ENCODE data around the gene TMCO2. TPM values are rescaled to one million over a fixed set of nuclear protein-coding genes. Genes with fewer than 3 reads are reported as not detected.

The TMCO2 gene
- total RNA-seq (not detected in 2 replicates), polyA plus RNA-seq (not detected in 2 replicates), polyA minus RNA-seq (not detected in 2 replicates)
- total RNA-seq (2013): not detected

DNA sequence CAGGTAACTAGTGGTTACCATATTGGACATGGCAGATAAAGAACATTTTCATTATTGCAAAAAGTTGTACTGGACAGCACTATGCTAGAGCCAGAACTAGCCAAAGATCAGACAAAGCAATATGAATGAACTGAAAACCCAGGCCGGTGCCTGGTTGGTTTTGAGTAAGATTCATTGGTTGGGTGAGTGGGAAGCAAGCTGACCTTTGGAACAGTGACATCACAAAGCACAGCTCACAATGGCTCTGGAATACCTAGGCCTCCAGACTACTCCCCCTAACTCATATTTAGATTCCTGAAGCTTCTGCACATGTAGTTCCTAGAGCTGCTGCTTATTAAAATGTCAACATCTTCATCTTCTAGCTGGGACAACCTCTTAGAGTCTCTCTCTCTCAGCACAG lies at the start of gene TMCO2:
Gene TMCO2, plus strand, starts transcription at position 283 of the 400 bp plus-strand sequence. Its CDS starts 57 bp downstream, at position 340.
- Histone ChIP-seq H3K9me3 (ENCODE audit: control extremely low read depth in 1 of 3, control insufficient read depth in 2 of 3, insufficient read depth in 1 of 3, low read length in 2 of 3) (no peaks in the 10 kb centered on the region), H3K4me2 (replicated peaks; ENCODE audit: low read depth, low read length, poor library complexity, severe bottlenecking) (no peak within 1 kb of the TSS), H3K79me2 (ENCODE audit: control insufficient read depth, insufficient read depth, low read length) (no peaks in the 10 kb centered on the region), H3K4me1 (ENCODE audit: control insufficient read depth in 2 of 2, insufficient read depth in 2 of 2, low read length in 2 of 2) (no peaks in the 10 kb centered on the region), H3K9ac (ENCODE audit: low read length) (no peak within 1 kb of the TSS), H4K20me1 (ENCODE audit: control insufficient read depth, insufficient read depth, low read length, poor library complexity, severe bottlenecking) (no peaks in the 10 kb centered on the region), H3K27me3 (replicated peaks in 1 of 4; ENCODE audit: control extremely low read depth in 1 of 4, control insufficient read depth in 3 of 4, insufficient read depth in 4 of 4, low read length in 3 of 4) (no peaks in the 10 kb centered on the region), H2AFZ (ENCODE audit: insufficient read depth, low read depth, low read length, poor library complexity, severe bottlenecking) (no peak within 1 kb of the TSS), H3K27ac (ENCODE audit: low read length in 2 of 2) (no peak within 1 kb of the TSS), H3K4me3 (ENCODE audit: control extremely low read depth in 1 of 5, extremely low read depth in 1 of 5, insufficient read depth in 1 of 5, low read depth in 2 of 5, low read length in 4 of 5) (no peak within 1 kb of the TSS), H3K36me3 (replicated peaks in 1 of 2; ENCODE audit: control extremely low read depth in 1 of 2, control insufficient read depth in 1 of 2, extremely low read depth in 1 of 2, insufficient read depth in 2 of 2, low read length in 1 of 2) (no peaks in the 10 kb centered on the region)
- no peaks in the 10 kb centered on the region for H3K4me1 Mint-ChIP-seq
- ChIA-PET CTCF (interaction anchor here (0.7 kb wide), 1 partner anchor 799 kb away, joined by 3 read pairs; no protein-coding TSS in a partner anchor), POLR2A (no interaction called here)
- ATAC-seq (ENCODE audit: low read depth) (no peak), DNase-seq (no peak)
- no peaks in the 10 kb centered on the region for H3K27me3 Mint-ChIP-seq
- WGBS (ENCODE audit: insufficient coverage): no CpG with 5 or more reads among the region's 1 CpG
- TF ChIP-seq, protein P1, sequence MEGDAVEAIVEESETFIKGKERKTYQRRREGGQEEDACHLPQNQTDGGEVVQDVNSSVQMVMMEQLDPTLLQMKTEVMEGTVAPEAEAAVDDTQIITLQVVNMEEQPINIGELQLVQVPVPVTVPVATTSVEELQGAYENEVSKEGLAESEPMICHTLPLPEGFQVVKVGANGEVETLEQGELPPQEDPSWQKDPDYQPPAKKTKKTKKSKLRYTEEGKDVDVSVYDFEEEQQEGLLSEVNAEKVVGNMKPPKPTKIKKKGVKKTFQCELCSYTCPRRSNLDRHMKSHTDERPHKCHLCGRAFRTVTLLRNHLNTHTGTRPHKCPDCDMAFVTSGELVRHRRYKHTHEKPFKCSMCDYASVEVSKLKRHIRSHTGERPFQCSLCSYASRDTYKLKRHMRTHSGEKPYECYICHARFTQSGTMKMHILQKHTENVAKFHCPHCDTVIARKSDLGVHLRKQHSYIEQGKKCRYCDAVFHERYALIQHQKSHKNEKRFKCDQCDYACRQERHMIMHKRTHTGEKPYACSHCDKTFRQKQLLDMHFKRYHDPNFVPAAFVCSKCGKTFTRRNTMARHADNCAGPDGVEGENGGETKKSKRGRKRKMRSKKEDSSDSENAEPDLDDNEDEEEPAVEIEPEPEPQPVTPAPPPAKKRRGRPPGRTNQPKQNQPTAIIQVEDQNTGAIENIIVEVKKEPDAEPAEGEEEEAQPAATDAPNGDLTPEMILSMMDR (IDR thresholded peaks at IDR 0.05): no peak
- TF ChIP-seq EZH2 (IDR thresholded peaks at IDR 0.05; ENCODE audit: borderline replicate concordance, insufficient read depth, low read depth, low read length, poor library complexity, severe bottlenecking): no peak
- intact Hi-C loops (cut with micrococcal nuclease): no loop called here
- no peak within 1 kb of the TSS for H3K4me3 Mint-ChIP-seq
- H3K9me3 Mint-ChIP-seq (ENCODE audit: insufficient read depth): no peaks in the 10 kb centered on the region
- no peak within 1 kb of the TSS for H3K27ac Mint-ChIP-seq

- no peak overlapping the region for H3K27ac ChIP-seq (ENCODE audit: low read length in 2 of 2)
- peaks cover under 1% of the 10 kb centered on the region for H4K20me1 ChIP-seq (ENCODE audit: control insufficient read depth, insufficient read depth, low read length, poor library complexity, severe bottlenecking)
- H3K27ac Mint-ChIP-seq: no peak overlapping the region
- H2AFZ ChIP-seq (ENCODE audit: insufficient read depth, low read depth, low read length, poor library complexity, severe bottlenecking): no peak overlapping the region
- H3K4me3 ChIP-seq (ENCODE audit: control extremely low read depth in 1 of 5, extremely low read depth in 1 of 5, insufficient read depth in 1 of 5, low read depth in 2 of 5, low read length in 4 of 5): no peak overlapping the region
- peaks cover 2 to 25% of the 10 kb centered on the region in 2 experiments for H3K36me3 ChIP-seq (replicated peaks in 1 of 2; ENCODE audit: control extremely low read depth in 1 of 2, control insufficient read depth in 1 of 2, extremely low read depth in 1 of 2, insufficient read depth in 2 of 2, low read length in 1 of 2)
- no peak for DNase-seq
- no peaks in the 10 kb centered on the region for H3K9me3 Mint-ChIP-seq (ENCODE audit: insufficient read depth)
- no peak overlapping the region for H3K9ac ChIP-seq (ENCODE audit: low read length)
- H3K27me3 Mint-ChIP-seq: no peaks in the 10 kb centered on the region
- TF ChIP-seq EZH2 (IDR thresholded peaks at IDR 0.05; ENCODE audit: borderline replicate concordance, insufficient read depth, low read depth, low read length, poor library complexity, severe bottlenecking): no peak
- TF ChIP-seq, protein P1 (IDR thresholded peaks at IDR 0.05): no peak
- H3K4me2 ChIP-seq (replicated peaks; ENCODE audit: low read depth, low read length, poor library complexity, severe bottlenecking): no peak overlapping the region
- CTCF ChIA-PET: interaction anchor here (2.1 to 2.3 kb wide), 3 partner anchors 46 to 139 kb away, joined by 5 to 7 read pairs (median 7); no protein-coding TSS in a partner anchor
- ATAC-seq (ENCODE audit: low read depth): no peak
- no peak overlapping the region for H3K4me3 Mint-ChIP-seq
- peaks cover 3% of the 10 kb centered on the region for H3K4me1 Mint-ChIP-seq
- intact Hi-C loops (cut with micrococcal nuclease): no loop called here
- H3K79me2 ChIP-seq (ENCODE audit: control insufficient read depth, insufficient read depth, low read length): peaks cover 39% of the 10 kb centered on the region
- POLR2A ChIA-PET: no interaction called here
- H3K9me3 ChIP-seq (ENCODE audit: control extremely low read depth in 1 of 3, control insufficient read depth in 2 of 3, insufficient read depth in 1 of 3, low read length in 2 of 3): no peaks in the 10 kb centered on the region
- no peaks in the 10 kb centered on the region for H3K4me1 ChIP-seq (ENCODE audit: control insufficient read depth in 2 of 2, insufficient read depth in 2 of 2, low read length in 2 of 2)
- WGBS (ENCODE audit: insufficient coverage): 100% methylated on average over 1 of the region's 3 CpGs
- H3K27me3 ChIP-seq (replicated peaks in 1 of 4; ENCODE audit: control extremely low read depth in 1 of 4, control insufficient read depth in 3 of 4, insufficient read depth in 4 of 4, low read length in 3 of 4): no peaks in the 10 kb centered on the region
Measured at GRCh38 chr1:40199126-40199525, 48.6 kb upstream of the TMCO2 start.
